HG03558 (cell line): ENCODE measurements around the gene THYN1.
"Not testable (repeated sequence)": the region's sequence is repeated elsewhere in the genome, so short reads cannot be mapped to it uniquely, and the experiment has no call there.

Source experiments
- ATAC-seq: cut with Tn5 transposase; IDR thresholded peaks from one replicate; pipeline ENCODE4 v1.9.1; 2021; ENCODE audit warnings: moderate number of reproducible peaks; ENCODE audit not compliant: unreplicated experiment; ENCODE audit errors: extremely low read depth

The THYN1 gene

GRCh38 chr11:134275534-134276395 lies 22.6 kb upstream of the THYN1 start, which contains the start of gene GLB1L3:
Gene GLB1L3, plus strand, starts transcription at chr11:134276379. Its CDS starts 362 bp downstream, at chr11:134276741.
- no peak for ATAC-seq

DNA sequence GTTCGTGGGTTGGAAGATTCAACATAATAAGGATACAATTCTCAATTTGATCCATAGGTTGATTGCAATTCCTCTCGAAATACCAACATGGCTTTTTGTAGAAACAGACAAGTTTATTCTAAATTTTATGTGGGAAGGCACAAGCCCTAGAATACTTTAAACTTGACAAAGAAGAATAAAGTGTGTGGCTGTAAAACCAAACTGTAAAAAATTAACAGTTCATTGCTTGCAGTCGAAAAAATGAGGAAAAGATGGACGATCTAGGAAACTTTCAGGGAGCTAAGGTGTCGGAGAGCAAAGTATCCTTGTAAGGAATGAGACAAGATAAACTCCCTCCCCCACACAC lies 22.0 kb upstream of the THYN1 start:
- ATAC-seq = no peak

DNA sequence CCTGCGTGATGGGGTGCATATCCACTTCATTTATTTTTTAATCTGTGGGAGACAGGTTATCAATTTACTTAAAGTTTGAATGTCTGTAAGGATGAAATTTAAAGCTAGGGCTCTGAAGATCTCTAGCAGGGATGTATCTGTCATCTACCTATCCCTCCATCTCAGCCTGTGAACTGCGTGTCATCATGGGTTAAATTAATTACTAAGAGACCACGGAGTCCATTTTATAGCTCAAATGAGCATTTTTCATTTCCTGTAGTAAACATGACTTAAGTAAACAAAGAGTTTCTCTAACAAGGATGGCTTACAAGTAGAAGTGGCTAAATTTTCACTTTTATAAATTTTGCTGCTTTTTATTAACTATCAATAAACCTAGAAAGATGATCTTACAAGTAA lies 20.2 kb upstream of the THYN1 start:
- ATAC-seq = no peak

GRCh38 chr11:134272381-134273316 lies 19.5 kb upstream of the THYN1 start:
- ATAC-seq = no peak

DNA sequence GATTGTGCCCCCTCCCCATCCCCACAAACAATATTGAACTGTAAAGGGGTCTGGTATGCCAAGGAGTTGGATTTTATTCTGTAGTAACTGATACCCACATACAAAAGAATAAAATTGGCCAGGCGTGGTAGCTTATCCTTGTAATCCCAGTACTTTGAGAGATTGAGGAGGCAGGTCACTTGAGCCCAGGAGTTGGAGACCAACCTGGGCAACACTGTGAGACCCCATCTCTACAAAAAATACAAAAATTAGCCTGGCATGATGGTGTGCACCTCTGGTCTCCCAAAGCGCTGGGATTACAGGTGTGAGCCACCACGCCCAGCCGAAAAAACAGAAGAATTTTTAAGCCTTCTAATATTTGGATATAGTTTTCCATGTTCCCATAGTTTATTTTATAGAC lies 18.8 kb upstream of the THYN1 start:
- ATAC-seq = no peak

GRCh38 chr11:134270250-134270714 lies 17.1 kb upstream of the THYN1 start:
- no peak for ATAC-seq

DNA sequence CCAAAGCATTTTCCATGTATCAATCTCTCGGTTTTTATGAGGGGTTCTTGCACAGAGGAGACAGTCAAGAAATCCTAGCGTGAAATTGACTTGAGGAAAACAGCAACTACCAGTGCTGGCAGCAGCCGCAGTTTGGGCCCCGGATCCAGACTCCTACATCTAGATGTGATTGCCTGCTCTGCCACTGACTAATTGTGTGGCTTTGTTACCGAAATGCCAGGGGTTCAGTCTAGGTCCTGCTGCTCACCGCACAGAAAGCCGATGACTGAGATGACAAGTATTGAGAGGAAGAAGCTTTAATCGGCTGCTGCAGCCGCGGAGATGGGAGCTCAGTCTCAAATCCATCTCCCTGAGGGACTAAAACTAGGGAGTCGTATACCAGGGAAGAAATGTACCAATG lies 14.8 kb upstream of the THYN1 start:
- no peak for ATAC-seq

DNA sequence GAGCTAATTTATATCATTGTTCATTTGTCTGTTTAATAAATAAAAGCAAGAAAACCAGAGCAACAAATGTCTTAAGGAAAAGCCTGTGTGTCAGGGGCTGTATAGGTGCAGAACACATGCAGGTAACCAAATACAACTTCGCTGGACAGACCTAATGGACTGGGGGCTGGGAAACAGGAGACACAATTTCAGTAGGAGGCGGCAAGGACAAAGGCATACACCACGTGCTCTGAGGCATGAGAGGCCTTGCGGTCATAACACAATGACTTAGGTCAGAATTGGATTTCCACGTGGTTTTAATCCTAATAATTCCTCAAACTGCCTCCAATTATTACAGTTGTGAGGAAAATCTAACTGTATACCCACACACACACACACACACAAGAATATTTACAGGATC lies 14.3 kb upstream of the THYN1 start:
- no peak for ATAC-seq

DNA sequence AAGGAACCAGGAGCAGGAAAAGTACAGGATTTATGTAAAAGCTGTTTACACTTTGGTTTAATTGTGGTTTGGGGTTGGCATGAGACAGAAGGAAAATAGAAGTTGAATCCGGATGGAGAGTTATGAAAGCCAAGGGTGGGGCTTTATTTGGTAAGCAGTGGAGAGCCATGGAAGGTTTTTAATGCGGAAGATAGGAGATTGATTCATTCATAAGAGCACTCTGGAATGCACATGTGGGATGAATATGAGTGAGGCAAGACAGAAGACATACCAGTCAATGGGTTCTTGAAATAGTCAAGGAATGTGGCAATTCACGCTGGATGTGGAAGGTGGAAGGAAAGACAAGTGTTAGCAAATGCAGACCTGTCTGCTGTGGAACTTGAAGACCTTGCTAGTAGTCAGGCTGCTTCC lies 13.7 kb upstream of the THYN1 start:
- ATAC-seq = no peak

DNA sequence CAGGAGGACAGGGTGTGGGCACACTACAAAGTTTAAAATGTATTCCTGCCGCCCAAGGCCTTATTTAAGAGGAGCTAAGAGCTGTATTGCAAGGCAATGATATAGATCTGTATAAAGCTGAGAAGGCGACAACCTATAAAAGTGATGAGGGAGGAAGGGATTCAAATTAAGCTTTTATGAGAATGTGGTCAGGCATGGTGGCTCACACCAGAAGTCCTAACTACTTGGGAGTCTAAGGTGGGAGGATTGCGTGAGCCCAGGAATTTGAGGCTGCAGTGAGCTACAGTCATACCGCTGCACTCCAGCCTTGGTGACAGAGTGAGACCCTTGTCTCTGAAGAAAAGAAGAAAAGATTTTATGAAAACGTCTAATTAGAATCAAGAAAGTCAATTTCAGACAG lies 13.3 kb upstream of the THYN1 start:
- ATAC-seq = no peak

GRCh38 chr11:134264966-134265764 lies 12.0 kb upstream of the THYN1 start:
- no peak for ATAC-seq

DNA sequence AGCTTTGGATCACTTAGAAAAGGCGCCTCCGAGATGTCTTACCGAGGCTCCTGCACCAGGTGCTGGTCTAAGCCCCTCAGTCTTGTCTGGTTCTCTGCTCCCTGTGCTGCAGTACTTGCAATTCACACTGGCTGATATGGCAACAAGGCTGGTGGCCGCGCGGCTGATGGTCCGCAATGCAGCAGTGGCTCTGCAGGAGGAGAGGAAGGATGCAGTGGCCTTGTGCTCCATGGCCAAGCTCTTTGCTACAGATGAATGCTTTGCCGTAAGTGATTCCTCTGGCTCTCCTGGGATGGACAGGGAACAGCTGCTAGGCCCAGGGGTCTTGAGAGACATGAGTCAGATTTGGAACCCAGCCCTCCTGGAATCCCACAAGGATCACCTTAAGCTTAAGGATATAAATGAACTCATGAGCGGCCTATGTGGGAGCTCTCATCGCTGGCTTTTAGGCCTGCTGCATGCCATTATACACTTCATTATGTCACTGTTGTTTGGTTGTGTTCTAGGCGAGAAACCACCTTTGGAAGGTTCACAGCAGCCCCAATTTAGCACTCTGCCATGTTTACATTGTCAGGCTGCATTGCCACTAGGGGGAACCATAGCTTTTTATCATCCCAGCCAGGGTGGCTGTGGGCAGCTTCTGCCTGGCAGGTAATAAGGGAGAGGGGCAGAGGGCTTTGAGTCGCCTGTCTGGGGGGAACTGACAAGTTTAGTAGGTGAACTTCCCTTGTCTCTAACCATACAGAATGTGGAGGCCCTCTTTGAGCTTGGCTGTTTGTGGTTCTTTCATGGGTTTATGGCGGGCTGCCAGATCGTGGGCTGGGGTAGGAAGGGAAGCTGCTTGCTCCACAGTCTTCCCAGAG lies 8.7 kb upstream of the THYN1 start:
- no peak for ATAC-seq

DNA sequence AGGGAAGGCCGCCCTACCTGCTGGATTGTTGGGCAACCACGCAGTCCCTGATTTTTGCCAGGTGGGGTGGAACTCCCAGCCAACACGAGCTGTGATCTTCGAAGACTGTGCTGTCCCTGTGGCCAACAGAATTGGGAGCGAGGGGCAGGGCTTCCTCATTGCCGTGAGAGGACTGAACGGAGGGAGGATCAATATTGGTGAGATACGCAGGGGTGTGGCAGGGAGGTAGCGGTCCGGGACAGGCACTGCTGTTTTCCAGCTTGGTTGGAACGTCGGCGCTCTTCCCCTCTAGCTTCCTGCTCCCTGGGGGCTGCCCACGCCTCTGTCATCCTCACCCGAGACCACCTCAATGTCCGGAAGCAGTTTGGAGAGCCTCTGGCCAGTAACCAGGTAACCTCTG lies 7.8 kb upstream of the THYN1 start:
- no peak for ATAC-seq

DNA sequence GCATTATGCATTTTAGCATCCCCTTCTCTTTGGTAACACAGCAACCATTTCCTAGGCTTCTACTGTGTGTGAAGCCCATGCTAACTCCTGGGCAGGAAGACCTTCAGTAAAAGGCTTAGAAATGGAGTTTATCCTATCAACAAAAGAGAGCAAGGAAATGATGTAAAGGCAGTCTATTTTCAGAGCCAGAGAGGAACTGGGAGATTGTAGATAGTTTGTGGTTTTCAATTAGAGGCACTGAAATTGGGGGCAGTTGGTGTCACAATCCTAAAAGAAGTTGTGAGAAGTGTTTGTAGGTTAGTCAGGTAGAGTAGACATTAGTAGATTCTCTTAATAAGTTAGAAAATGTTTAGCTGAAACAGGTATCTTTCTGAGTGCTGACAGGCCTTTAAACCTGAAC lies 7.4 kb upstream of the THYN1 start:
- ATAC-seq = no peak

GRCh38 chr11:134258577-134258976 lies 5.4 kb upstream of the THYN1 start:
- ATAC-seq = no peak

DNA sequence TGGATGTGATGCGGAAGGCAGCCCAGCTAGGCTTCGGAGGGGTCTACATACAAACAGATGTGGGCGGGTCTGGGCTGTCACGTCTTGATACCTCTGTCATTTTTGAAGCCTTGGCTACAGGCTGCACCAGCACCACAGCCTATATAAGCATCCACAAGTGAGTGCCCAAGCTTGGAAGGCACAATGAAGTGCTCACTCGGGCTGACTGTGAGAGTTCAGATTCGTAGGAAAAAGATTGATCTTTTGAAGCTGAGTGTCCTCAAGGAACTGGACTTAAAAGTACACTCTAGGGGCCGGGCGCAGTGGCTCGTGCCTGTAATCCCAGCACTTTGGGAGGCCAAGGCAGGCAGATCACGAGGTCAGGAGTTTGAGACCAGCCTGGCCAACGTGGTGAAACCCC lies 3.9 kb upstream of the THYN1 start:
- ATAC-seq = no peak

DNA sequence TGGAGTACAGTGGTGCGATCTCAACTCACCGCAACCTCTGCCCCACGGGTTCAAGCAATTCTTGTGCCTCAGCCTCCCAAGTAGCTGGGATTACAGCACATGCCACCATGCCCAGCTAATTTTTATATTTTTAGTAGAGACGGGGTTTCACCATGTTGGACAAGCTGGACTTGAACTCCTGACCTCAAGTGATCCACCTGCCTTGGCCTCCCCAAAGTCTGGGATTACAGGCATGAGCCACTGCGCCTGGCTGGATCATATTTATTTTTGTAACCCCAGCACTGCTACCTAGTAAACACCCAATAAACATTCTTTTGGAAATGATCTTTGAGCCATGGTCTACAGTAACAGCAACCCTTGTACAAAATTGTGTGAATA lies 2.0 kb upstream of the THYN1 start:
- ATAC-seq = not testable (repeated sequence)

- ATAC-seq = no peak
Measured at GRCh38 chr11:134254433-134255183, 1.5 kb upstream of the THYN1 start.
